HG03108 (cell line): ENCODE measurements around the gene C17orf113.
"Not testable (repeated sequence)": the region's sequence is repeated elsewhere in the genome, so short reads cannot be mapped to it uniquely, and the experiment has no call there.

Source experiments
- ATAC-seq: cut with Tn5 transposase; IDR thresholded peaks from one replicate; pipeline ENCODE4 v1.9.1; 2021; ENCODE audit warnings: moderate library complexity; ENCODE audit not compliant: unreplicated experiment

The C17orf113 gene

DNA sequence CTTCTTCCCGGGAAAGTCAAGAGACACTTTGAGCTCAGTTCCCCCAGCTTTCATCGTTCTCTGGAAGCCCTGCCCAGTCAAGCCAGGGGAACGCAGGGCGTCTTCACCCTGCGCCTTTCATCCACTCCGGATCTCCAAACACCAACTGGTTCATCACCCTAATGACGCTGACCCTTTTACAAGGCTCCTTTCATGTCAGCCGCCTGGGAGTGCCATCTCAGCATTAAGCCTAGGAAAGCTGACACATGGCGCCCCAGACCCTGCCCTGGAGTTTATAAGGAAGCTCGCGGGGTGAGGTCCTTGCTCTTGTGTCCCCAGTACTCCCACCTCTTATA lies 32.6 kb downstream of the C17orf113 start:
- no peak for ATAC-seq

DNA sequence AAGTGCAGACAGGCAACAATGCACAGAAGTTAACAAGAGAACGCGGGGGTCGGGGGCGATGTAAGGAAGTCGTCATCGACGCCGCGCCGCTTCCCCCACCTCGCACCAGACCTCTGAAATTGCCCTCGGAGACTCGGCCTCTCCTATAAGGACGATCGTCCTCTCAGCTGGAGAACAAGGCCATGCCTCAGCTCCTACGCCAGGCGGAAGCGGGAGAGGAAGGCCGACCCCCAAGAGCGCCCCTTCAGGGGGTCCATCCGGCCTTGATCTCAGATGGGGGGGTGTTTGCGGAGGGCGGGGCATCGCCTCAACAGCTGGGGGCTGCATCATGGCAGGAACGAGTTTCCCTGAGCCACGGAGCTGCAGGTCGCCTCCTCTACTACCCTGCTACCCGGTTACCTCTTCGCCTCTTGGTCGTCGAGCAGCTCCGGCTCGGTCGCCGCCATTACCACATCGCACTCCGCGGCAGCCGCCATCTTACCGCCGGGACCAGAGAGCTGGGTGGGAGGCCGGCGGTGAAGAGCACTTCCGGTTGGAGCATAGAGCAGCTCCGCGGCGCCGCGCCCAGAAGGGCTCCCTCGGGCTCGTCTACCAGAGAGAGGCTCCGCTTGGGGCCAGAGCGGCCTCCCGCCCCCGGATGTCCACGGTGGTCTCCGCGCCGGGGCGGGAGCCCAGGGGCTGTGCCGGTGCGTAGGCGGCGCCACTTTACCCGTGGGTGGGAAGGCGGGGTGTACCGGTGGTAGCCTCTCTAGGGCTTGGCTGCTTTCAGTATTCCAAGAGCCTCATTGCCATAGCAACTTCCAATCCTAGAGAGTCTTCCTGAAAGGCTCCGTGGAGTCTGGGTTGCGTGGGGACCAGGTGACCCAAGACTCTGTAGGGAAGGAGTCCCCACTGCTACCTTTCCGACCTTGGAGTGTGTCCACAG lies 33.2 kb downstream of the C17orf113 start, which contains the start of gene DNAJC7:
Gene DNAJC7, minus strand, starts transcription at position 499 of the 925 bp plus-strand sequence. Its CDS starts 23 bp downstream, at position 476.
- peak; percentile 82 for ATAC-seq

DNA sequence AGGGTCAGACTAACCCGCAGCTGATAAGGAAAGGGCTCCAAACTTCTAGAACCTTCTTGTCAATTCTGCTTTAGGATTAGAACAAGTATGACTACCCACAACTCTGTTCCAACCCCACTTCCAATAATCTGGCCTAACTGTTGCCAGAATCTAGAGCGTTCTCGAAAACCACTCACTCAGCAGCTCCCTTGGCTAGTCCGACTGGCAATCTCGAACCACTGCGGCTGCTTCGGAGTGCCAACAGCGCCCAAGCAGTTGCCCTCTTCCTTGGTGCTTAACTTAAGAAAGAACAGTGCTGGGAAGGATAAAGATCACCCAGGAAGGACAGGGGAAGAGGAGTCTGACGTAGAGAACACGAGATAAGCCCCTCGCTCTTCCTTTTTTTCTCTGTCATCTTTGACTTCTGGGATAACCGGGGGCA lies 34.0 kb downstream of the C17orf113 start:
- ATAC-seq = no peak

GRCh38 chr17:42013740-42014139 lies 36.7 kb downstream of the C17orf113 start:
- ATAC-seq = not testable (repeated sequence)

DNA sequence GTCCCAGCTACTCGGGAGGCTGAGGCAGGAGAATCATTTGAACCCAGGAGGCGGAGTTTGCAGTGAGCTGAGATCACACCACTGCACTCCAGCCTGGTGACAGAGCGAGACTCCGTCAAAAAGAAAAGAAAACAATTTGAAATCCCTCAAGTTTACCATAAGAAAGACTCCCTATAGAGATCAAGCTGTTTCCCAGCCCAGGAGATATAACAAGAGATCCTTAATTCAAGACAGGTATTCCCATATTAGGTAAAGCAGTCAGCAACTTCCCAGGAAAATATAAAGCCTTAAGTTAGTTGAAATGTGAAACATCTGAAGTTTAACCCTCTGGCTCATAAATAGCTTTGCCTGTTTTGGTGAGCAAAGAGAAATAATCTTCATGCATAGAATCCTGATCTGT lies 38.0 kb downstream of the C17orf113 start:
- not testable (repeated sequence) for ATAC-seq

GRCh38 chr17:42010898-42011516 lies 39.4 kb downstream of the C17orf113 start:
- ATAC-seq = no peak

- not testable (repeated sequence) for ATAC-seq
Measured at GRCh38 chr17:42010266-42010680, 40.1 kb downstream of the C17orf113 start.

DNA sequence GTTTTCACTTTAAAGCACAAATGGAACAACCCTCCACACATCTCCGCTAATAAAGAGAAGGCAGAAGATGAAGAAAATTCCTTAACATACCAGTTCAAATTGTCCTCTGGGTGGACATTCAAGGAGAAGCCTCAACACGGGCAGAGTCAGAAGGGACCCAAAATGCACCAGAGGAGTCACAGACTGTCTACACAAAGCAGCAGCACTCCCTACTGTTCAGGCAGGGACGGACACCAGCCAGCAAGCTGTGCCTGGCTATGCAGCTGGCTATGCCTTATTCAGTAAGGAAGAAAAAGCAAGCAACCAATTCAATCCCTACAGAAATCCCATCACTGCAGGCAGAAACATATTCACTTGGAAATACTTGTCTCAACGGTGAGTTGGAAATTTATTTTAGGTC lies 41.2 kb downstream of the C17orf113 start:
- no peak for ATAC-seq

GRCh38 chr17:42005166-42005565 lies 45.2 kb downstream of the C17orf113 start:
- ATAC-seq = no peak

- no peak for ATAC-seq
Measured at GRCh38 chr17:42002792-42003301, 47.6 kb downstream of the C17orf113 start.

DNA sequence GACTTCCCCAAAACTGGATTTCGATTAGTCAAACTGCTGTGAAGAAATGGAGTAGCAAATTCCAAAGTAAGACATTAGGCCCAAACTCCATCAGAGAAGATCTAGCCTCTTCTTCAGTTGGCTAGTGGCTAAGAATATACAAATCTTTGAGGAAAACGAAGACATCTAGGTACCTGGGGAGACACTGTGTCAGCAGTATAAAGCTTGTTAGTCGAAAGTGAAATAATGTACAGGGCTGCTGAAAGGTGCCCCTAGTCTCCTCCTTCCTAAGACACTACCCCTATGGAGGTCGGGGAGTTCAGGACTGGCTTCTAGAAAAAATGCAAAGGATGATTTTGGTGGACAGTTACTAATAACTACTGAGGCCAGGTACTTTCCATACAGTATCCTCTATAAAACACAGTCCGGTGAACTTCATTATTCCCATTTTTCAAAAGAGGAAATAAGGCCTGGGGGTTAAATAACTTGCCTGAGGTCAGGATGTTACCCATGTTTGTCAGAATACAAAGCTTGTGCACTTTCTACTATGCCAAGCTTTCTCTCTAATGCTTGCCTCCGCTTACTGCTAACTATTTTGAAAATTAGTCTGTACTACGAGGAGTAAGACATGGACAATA lies 48.1 kb downstream of the C17orf113 start:
- ATAC-seq = no peak

- no peak for ATAC-seq
Measured at GRCh38 chr17:42001729-42002128, 48.7 kb downstream of the C17orf113 start.

DNA sequence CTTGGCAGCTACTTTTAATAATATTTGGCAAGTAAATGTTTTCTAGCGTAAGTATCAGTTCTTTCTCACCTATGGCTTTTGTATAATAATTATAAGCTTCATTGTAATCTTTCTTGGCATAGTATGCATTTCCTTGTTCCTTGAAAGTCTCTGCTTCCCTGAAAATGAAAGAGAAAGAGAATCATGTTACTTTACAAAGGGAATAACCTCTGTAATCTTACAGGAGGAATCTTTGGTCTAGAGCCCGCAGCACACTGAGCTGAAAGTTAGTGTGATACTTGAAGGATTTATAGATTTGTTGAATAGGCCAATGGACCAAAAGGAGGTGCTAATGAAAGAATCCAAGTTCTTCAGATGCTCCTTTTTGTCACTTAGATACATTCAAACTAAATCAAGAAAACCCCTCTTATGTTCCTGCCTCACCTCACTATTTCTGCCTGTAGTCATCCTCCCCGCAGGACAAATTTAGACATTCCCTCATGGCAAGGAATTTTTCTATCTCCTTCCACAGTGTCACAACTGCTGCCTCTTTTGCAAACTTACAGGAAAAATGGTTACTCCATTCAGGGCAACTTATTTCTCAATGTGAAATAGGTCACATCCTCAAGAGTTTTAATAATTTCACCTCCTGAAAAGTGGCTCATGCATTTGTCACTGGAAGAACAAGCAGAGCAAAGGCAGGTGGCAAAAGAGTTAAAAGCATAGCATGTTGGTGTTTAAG lies 49.8 kb downstream of the C17orf113 start:
- no peak for ATAC-seq

DNA sequence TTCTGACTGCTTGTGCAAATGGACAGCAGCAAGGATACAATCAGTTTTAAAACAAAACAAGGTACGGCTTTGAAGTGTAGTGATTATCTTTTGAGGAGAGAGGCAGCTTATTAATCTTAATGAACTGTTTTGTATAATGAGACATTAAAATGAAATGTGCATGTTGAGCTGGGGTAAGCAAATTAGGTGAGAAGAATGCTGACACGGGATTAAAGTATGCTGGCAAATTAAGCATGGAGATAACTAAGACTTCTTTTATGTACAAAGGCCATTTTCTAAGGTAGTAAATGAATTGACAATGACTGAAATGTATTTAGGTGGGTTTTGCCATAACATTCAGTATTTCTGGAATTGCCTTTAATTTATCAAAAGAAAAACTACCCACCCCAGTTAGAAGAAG lies 51.9 kb downstream of the C17orf113 start:
- ATAC-seq = no peak

DNA sequence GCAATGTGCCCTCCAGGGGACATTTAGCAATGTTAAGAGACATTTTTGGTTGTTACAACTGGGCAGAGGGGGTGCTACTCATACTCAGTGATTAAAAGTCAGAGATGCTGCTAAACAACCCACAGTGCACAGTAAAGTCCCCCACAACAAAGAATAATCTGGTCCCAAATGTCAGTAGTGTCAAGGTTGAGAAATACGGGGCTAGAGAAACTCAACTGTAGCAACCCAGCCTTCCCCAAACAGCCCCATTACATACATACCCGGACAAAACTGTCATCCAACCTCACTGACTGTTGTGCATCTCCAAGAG lies 53.6 kb downstream of the C17orf113 start:
- ATAC-seq = no peak

DNA sequence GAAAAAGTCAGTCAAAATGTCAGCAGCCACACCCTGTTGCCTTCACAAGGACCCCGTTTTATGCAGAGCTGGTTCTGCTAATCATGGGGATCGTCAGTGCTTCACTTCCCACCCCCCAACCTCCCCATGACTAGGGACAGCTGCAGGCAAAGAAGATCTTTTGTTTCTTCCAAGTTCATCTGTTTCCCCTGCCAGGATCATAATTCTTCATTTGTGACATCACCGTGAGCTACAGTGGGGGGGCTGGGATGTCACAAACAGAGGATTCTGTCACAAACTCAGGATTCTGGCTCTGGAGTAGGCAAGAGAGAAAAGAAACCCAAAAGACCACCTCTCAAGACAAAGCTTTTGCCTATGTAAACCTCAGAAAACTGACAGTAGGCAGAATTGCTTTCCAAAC lies 57.8 kb downstream of the C17orf113 start:
- no peak for ATAC-seq

- no peak for ATAC-seq
Measured at GRCh38 chr17:41989702-41990419, 60.5 kb downstream of the C17orf113 start.

DNA sequence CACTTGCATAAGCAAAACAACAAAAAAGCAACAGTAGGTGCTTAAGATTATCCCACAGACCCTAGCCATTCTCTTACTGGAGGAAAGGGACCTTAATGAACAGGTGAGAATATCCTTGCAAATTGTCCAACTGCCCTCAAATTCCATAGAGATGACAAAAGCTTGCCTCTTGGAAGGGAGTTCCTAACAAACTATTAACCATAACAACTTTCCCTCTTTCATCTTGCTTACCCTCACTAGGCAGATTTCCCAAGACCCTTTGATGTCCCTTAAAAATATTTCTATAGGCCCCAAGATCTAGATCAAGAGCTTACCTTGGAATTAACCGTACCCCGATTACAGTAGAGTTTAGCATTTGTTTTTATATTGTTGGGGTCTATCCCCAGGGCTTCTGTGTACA lies 62.0 kb downstream of the C17orf113 start:
- ATAC-seq = no peak
